GM10248 (cell line): Measurements from ENCODE around the gene PKNOX1.
"Not testable (repeated sequence)": the region's sequence is repeated elsewhere in the genome, so short reads cannot be mapped to it uniquely, and the experiment has no call there.

ENCODE experiments used
- CTCF ChIA-PET: fragments of 300-600 bp; sonication (Branson Sonifier 250); formaldehyde crosslinking; extraction: SDS; loops from one replicate; lab custom pipeline; 2021; ENCODE audit warnings: antibody characterized with exemption; lab: Yijun Ruan, JAX
- POLR2A ChIA-PET: fragments of 350-650 bp; sonication (Branson Sonifier 250); formaldehyde crosslinking; extraction: SDS; loops from one replicate; lab custom pipeline; 2020; ENCODE audit warnings: antibody characterized with exemption; lab: Yijun Ruan, JAX
- DNase-seq: peaks from one replicate; pipeline ENCODE4 v3.0.0; 2012; ENCODE audit errors: extremely low spot score

Gene PKNOX1

GRCh38 chr21:43045165-43045875 is 71.0 kb downstream of the PKNOX1 start:
- CTCF ChIA-PET, POLR2A ChIA-PET, DNase-seq: not testable (repeated sequence)

- CTCF ChIA-PET, POLR2A ChIA-PET, DNase-seq: not testable (repeated sequence)
Measured at GRCh38 chr21:43045876-43046821, 71.8 kb downstream of the PKNOX1 start.

GRCh38 chr21:43053112-43053511 is 78.8 kb downstream of the PKNOX1 start:
- POLR2A ChIA-PET, DNase-seq, CTCF ChIA-PET: not testable (repeated sequence)

- CTCF ChIA-PET, DNase-seq, POLR2A ChIA-PET: not testable (repeated sequence)
Measured at GRCh38 chr21:43062955-43063664, 88.7 kb downstream of the PKNOX1 start.

- CTCF ChIA-PET, POLR2A ChIA-PET, DNase-seq: not testable (repeated sequence)
Measured at GRCh38 chr21:43064265-43064917, 90.0 kb downstream of the PKNOX1 start.

- POLR2A ChIA-PET, DNase-seq, CTCF ChIA-PET: not testable (repeated sequence)
Measured at GRCh38 chr21:43065991-43066390, 91.6 kb downstream of the PKNOX1 start.

- POLR2A ChIA-PET, DNase-seq, CTCF ChIA-PET: not testable (repeated sequence)
Measured at GRCh38 chr21:43066690-43067089, 92.3 kb downstream of the PKNOX1 start.

- DNase-seq, CTCF ChIA-PET, POLR2A ChIA-PET: not testable (repeated sequence)
Measured at GRCh38 chr21:43068065-43068464, 93.7 kb downstream of the PKNOX1 start.

- CTCF ChIA-PET: not testable (repeated sequence)
Measured at GRCh38 chr21:43069682-43070081, 95.3 kb downstream of the PKNOX1 start.

GRCh38 chr21:43072742-43073141 is 98.4 kb downstream of the PKNOX1 start:
- CTCF ChIA-PET, POLR2A ChIA-PET, DNase-seq: not testable (repeated sequence)

More at GRCh38 chr21:43069682-43070081, 95.3 kb downstream of the PKNOX1 start:
- DNase-seq, POLR2A ChIA-PET: not testable (repeated sequence)

GRCh38 chr21:43074401-43075169 is 100.2 kb downstream of the PKNOX1 start:
- CTCF ChIA-PET, POLR2A ChIA-PET: not testable (repeated sequence)

GRCh38 chr21:43075170-43076022 is 101.0 kb downstream of the PKNOX1 start, which contains the start of gene CBS:
TSS of gene CBS (minus strand) at chr21:43075835. CDS start at chr21:43072193, 3,642 bp downstream.
- DNase-seq, POLR2A ChIA-PET, CTCF ChIA-PET: not testable (repeated sequence)

More at GRCh38 chr21:43074401-43075169, 100.2 kb downstream of the PKNOX1 start:
- DNase-seq: not testable (repeated sequence)

GRCh38 chr21:43076023-43076637 is 101.8 kb downstream of the PKNOX1 start:
- CTCF ChIA-PET: not testable (repeated sequence)

GRCh38 chr21:43076643-43077042 is 102.3 kb downstream of the PKNOX1 start:
- DNase-seq, POLR2A ChIA-PET, CTCF ChIA-PET: not testable (repeated sequence)

More at GRCh38 chr21:43076023-43076637, 101.8 kb downstream of the PKNOX1 start:
- POLR2A ChIA-PET, DNase-seq: not testable (repeated sequence)

- POLR2A ChIA-PET, DNase-seq, CTCF ChIA-PET: not testable (repeated sequence)
Measured at GRCh38 chr21:43082587-43083300, 108.4 kb downstream of the PKNOX1 start.
